ENCODE results near the gene TBC1D5. TPM values are rescaled to one million over a fixed set of nuclear protein-coding genes. Genes with fewer than 3 reads are reported as not detected.

The TBC1D5 gene
- total and polyA plus RNA-seq, 2 of the 8 experiments (the other 6 are each of a cell fraction or from before 2014, with no cell fraction given): 11.0 to 22.9 TPM

DNA sequence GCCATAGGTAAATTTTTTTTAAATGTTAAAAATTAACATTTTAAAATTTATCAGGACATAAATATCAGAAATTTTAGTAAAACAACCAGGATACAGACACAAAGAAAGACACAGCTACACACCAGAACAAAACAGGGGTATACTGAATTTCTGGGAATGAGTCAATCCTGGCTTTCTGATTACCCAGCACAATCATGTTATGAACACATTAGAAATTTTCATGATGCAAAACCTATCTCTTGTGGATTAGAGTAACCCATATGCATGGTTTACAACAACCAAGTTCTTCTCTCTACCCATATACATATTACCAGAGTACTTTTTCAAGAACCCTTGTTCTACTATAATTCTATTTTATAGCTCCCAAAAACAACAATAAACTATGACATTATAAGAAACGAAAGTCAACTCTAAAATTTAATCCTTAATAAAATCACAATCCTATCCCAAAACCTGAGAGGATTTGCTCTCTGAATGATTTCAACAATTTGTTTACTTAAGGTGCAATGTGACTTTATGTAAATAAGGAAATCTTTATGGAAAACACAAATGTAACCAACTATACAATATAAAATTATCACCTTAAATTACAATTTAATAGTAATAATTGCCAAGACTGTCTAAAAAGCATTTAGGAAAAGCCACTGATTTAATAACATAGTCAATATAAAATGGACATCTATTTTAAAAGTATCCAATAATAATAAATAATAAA is 184.5 kb downstream of the TBC1D5 start:
- no peak overlapping the region for H3K23ac ChIP-seq (ENCODE audit: insufficient read length)
- no peak overlapping the region for H2AK5ac ChIP-seq (ENCODE audit: low read depth, low read length)
- no peaks in the 10 kb centered on the region for H3K27me3 ChIP-seq (replicated peaks in 1 of 4; ENCODE audit: control insufficient read depth in 3 of 4, extremely low read depth in 1 of 4, insufficient read depth in 3 of 4, low read length in 3 of 4)
- H3K56ac ChIP-seq (replicated peaks; ENCODE audit: insufficient read length, low read depth, low read length): no peak overlapping the region
- H3K4me3 ChIP-seq (ENCODE audit: extremely low read depth in 1 of 4, insufficient read depth in 2 of 4, low read depth in 3 of 4, low read length in 4 of 4): no peak overlapping the region
- 91 to 100% methylated on average over 1 of the region's 1 CpG for WGBS, 2 experiments (ENCODE audit: extremely low coverage in 1 of 2, insufficient coverage in 1 of 2, insufficient read length in 1 of 2, insufficient replicate concordance in 2 of 2, low coverage in 1 of 2, low lambda C conversion rate in 2 of 2, missing lambda C conversion rate in 1 of 2)
- no peak overlapping the region for H3K18ac ChIP-seq (ENCODE audit: extremely low read depth, low read length)
- ChIA-PET CTCF (ENCODE audit: partially characterized antibody) (interaction anchor here (0.6 kb wide), 1 partner anchor 707 kb away, joined by 3 read pairs; no protein-coding TSS in a partner anchor), POLR2A (ENCODE audit: partially characterized antibody) (no interaction called here)
- H3K27ac ChIP-seq (ENCODE audit: low read depth, low read length): no peak overlapping the region
- H2BK5ac ChIP-seq (ENCODE audit: low read depth, low read length): no peak overlapping the region
- H2BK15ac ChIP-seq (ENCODE audit: low read length): no peak overlapping the region
- H4K91ac ChIP-seq (replicated peaks; ENCODE audit: insufficient read length, low read length): no peak overlapping the region
- H4K20me1 ChIP-seq (replicated peaks in 1 of 2; ENCODE audit: control insufficient read depth in 1 of 2, insufficient read depth in 2 of 2, low read length in 2 of 2): no peaks in the 10 kb centered on the region
- no peak overlapping the region for H2BK12ac ChIP-seq (ENCODE audit: low read depth, low read length)
- H3K9me3 ChIP-seq (ENCODE audit: insufficient read depth in 2 of 2, low read depth in 1 of 2, low read length in 1 of 2): no peaks in the 10 kb centered on the region
- H2BK20ac ChIP-seq (ENCODE audit: low read length): no peak overlapping the region
- H3K4me1 ChIP-seq (replicated peaks in 1 of 4; ENCODE audit: control insufficient read depth in 3 of 4, insufficient read depth in 4 of 4, low read length in 3 of 4): no peaks in the 10 kb centered on the region; a peak in 2 of 7 replicates
- H4K5ac ChIP-seq (ENCODE audit: insufficient read length, low read depth, low read length): no peak overlapping the region
- H3K14ac ChIP-seq (ENCODE audit: insufficient read length): no peak overlapping the region
- H4K8ac ChIP-seq (ENCODE audit: extremely low read depth, insufficient read depth, low read length): no peak overlapping the region
- no peaks in the 10 kb centered on the region for H3K79me2 ChIP-seq (ENCODE audit: control insufficient read depth in 1 of 2, insufficient read depth in 2 of 2, low read length in 2 of 2)
- H3K9ac ChIP-seq (replicated peaks in 1 of 4; ENCODE audit: extremely low read depth in 1 of 4, low read depth in 3 of 4, low read length in 3 of 4): no peak overlapping the region
- H3K4ac ChIP-seq (replicated peaks; ENCODE audit: insufficient read length, low read depth, low read length): no peak overlapping the region
- H2BK120ac ChIP-seq (replicated peaks; ENCODE audit: low read depth, low read length): no peak overlapping the region
- H3K36me3 ChIP-seq (ENCODE audit: control insufficient read depth in 2 of 4, insufficient read depth in 4 of 4, low read length in 3 of 4): no peaks in the 10 kb centered on the region
- DNase-seq (ENCODE audit: low read depth in 1 of 2, low spot score in 2 of 2) (no peak), FAIRE-seq (no peak)
- no peaks in the 10 kb centered on the region for H3K79me1 ChIP-seq (ENCODE audit: low read depth, low read length)
- H3K23me2 ChIP-seq (ENCODE audit: low read depth, low read length): no peaks in the 10 kb centered on the region
- H2AFZ ChIP-seq (ENCODE audit: low read length): no peak overlapping the region
- H3K4me2 ChIP-seq (ENCODE audit: insufficient read depth in 1 of 2, low read depth in 2 of 2, low read length in 2 of 2): no peak overlapping the region
- TF ChIP-seq, protein P1, sequence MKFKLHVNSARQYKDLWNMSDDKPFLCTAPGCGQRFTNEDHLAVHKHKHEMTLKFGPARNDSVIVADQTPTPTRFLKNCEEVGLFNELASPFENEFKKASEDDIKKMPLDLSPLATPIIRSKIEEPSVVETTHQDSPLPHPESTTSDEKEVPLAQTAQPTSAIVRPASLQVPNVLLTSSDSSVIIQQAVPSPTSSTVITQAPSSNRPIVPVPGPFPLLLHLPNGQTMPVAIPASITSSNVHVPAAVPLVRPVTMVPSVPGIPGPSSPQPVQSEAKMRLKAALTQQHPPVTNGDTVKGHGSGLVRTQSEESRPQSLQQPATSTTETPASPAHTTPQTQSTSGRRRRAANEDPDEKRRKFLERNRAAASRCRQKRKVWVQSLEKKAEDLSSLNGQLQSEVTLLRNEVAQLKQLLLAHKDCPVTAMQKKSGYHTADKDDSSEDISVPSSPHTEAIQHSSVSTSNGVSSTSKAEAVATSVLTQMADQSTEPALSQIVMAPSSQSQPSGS (IDR thresholded peaks at IDR 0.05; ENCODE audit: low read length): no peak
- no peak for TF ChIP-seq RFX5 (IDR thresholded peaks at IDR 0.05; ENCODE audit: borderline replicate concordance, low read depth, low read length)
- TF ChIP-seq KDM1A (IDR thresholded peaks at IDR 0.05; ENCODE audit: borderline replicate concordance, low read length): no peak
